GM12878 (cell line): ENCODE measurements around the gene PSORS1C1.

Experiments used
- CBFB ChIP-seq: IDR thresholded peaks from 2 replicates; pipeline ENCODE4 v1.6.1; 2016; ENCODE audit warnings: antibody characterized with exemption, low read depth
- CTCF ChIP-seq, 3 experiments: IDR thresholded peaks in 2 of 3; conservative IDR thresholded peaks in 1 of 3; 2 replicates each; pipeline ENCODE4 v1.5.1; 2011; ENCODE audit warnings: low read depth in 3 of 3, low read length in 3 of 3, mild to moderate bottlenecking in 3 of 3, control low read depth in 2 of 3, moderate library complexity in 2 of 3, inconsistent platforms in 1 of 3, mixed read lengths in 1 of 3; ENCODE audit not compliant: control insufficient read depth in 2 of 3, insufficient read depth in 1 of 3; ENCODE audit errors: extremely low read depth in 1 of 3
- ESRRA ChIP-seq: IDR thresholded peaks from 2 replicates; pipeline ENCODE4 v1.6.1; 2012; ENCODE audit warnings: mild to moderate bottlenecking, low read length, improper control_type of control experiment
- NBN ChIP-seq: fragments of 450-650 bp; IDR thresholded peaks from 2 replicates; pipeline ENCODE4 v1.6.1; 2016
- NFIC ChIP-seq: IDR thresholded peaks from 2 replicates; pipeline ENCODE4 v1.6.1; 2012; ENCODE audit warnings: low read depth, mild to moderate bottlenecking, inconsistent platforms, low read length, moderate library complexity
- NRF1 ChIP-seq: conservative IDR thresholded peaks from 2 replicates; pipeline ENCODE4 v1.6.1; 2011; ENCODE audit warnings: mild to moderate bottlenecking, low read depth, low read length, improper control_type of control experiment
- POLR2A ChIP-seq: IDR thresholded peaks from 2 replicates; pipeline ENCODE4 v1.6.1; 2011; ENCODE audit warnings: low read depth, mild to moderate bottlenecking, low read length
- REST ChIP-seq: IDR thresholded peaks from 2 replicates; pipeline ENCODE4 v1.6.1; 2012; ENCODE audit warnings: mild to moderate bottlenecking, low read depth, low read length
- SMC3 ChIP-seq: IDR thresholded peaks from 2 replicates; pipeline ENCODE4 v1.6.1; 2011; ENCODE audit warnings: low read length, improper control_type of control experiment, borderline replicate concordance
- SP1 ChIP-seq: IDR thresholded peaks from one replicate; pipeline ENCODE4 v1.6.1; 2011; ENCODE audit warnings: low read depth, low read length
- ZBTB11 ChIP-seq: fragments of 450-650 bp; formaldehyde crosslinking; IDR thresholded peaks from 2 replicates; pipeline ENCODE4 v1.5.0; 2022; ENCODE audit warnings: mild to moderate bottlenecking, missing genetic modification characterization

- TF ChIP-seq SP1 = no peak
- TF ChIP-seq CTCF (IDR thresholded peaks at IDR 0.05 in 2 of 3, conservative IDR thresholded peaks at IDR 0.05 in 1 of 3; ENCODE audit: control insufficient read depth in 2 of 3, extremely low read depth in 1 of 3, insufficient read depth in 1 of 3, low read depth in 3 of 3, low read length in 3 of 3) = no peak
- no peak for TF ChIP-seq ESRRA
- TF ChIP-seq NFIC = no peak
- no peak for TF ChIP-seq POLR2A
- TF ChIP-seq NRF1 = no peak
- no peak for TF ChIP-seq ZBTB11 (CRISPR knock-in tag)
- no peak for TF ChIP-seq NBN
- TF ChIP-seq CBFB = no peak
- no peak for TF ChIP-seq REST
- TF ChIP-seq SMC3 = no peak
Measured at GRCh38 chr6:31091680-31092079, 22.9 kb upstream of the PSORS1C1 start.
